Measurements from ENCODE around the gene SEMA3G. TPM values are rescaled to one million over a fixed set of nuclear protein-coding genes. Genes with fewer than 3 reads are reported as not detected.

SEMA3G gene
- total and polyA plus RNA-seq, 8 donors = under 0.01 to 9.6 (median 1.8) TPM

DNA sequence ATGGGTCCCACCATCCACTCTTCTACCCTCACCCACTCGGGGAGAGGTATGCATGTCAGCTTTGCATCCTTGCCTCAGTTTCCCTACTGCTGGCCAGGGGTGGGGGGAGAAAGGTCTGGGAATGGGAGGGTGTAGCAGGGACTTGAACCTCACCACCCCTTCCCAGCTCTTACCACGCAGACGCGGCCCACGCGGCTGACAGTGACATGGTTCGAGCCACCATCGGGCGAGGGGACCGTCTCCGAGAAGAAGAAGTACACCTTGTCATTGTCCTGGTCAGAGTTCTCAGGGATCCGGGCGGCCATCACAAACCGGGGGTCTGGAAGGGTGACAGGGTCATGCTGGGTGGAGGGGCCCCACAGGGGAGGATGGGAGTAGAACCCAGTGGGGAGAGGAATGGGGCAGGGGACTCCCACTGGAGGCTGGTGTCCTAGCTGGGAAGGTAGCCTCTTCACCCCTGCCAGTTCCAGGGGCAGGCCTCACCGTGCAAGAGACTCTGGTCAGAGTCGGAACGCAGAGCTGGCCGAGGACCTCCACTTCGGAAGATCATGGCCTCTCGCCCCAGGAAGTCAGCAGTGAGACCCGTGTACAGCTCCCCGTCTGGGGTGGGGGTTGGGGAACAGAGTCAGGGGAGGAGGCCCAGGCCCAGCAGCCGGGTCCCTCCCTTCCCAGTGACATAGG, 3.7 kb downstream of the SEMA3G start:
- 93 to 94% (median 93%) methylated on average over 19 to 23 of the region's 23 CpGs for WGBS, 5 donors
- no peaks in the 10 kb centered on the region for H3K9me3 ChIP-seq
- H3K4me3 ChIP-seq = no peak overlapping the region
- H3K27ac ChIP-seq = no peak overlapping the region
- peaks cover 0 to 32% (median 18%) of the 10 kb centered on the region in 4 donors for H3K4me1 ChIP-seq
- DNase-seq = peak in 1 of 2 donors; percentile 1
- intact Hi-C loops (cut with DNase I; ENCODE audit: low total_unique reads) = no loop called here
- H3K27me3 ChIP-seq = no peaks in the 10 kb centered on the region
- H3K36me3 ChIP-seq = no peaks in the 10 kb centered on the region
- TF ChIP-seq EP300 (IDR thresholded peaks at IDR 0.05) = no peak
- TF ChIP-seq POLR2A (IDR thresholded peaks at IDR 0.05) = no peak
- TF ChIP-seq POLR2AphosphoS5 (IDR thresholded peaks at IDR 0.05) = no peak
- TF ChIP-seq, protein P1, sequence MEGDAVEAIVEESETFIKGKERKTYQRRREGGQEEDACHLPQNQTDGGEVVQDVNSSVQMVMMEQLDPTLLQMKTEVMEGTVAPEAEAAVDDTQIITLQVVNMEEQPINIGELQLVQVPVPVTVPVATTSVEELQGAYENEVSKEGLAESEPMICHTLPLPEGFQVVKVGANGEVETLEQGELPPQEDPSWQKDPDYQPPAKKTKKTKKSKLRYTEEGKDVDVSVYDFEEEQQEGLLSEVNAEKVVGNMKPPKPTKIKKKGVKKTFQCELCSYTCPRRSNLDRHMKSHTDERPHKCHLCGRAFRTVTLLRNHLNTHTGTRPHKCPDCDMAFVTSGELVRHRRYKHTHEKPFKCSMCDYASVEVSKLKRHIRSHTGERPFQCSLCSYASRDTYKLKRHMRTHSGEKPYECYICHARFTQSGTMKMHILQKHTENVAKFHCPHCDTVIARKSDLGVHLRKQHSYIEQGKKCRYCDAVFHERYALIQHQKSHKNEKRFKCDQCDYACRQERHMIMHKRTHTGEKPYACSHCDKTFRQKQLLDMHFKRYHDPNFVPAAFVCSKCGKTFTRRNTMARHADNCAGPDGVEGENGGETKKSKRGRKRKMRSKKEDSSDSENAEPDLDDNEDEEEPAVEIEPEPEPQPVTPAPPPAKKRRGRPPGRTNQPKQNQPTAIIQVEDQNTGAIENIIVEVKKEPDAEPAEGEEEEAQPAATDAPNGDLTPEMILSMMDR (IDR thresholded peaks at IDR 0.05) = no peak

DNA sequence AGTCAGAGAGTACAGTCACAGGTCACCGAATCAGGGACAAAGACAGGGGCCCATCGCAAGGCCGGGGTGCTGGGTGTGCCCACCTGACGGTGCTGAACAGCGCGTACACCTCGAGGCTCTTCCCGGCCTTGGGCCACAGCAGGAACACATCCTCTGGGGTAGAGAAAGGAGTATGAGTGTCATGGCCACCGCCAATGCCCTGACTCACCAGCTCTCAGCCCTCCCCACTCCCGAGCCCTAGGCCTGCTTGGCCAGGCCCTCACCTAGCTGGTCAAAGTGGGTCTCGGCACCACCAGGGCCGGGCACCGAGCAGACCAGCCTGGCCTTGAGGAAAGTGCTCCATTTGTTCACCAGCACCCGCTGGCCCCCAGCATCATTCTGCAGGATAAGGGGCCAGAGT, 4.2 kb downstream of the SEMA3G start:
- intact Hi-C loops (cut with DNase I; ENCODE audit: low total_unique reads) = no loop called here
- Histone ChIP-seq H3K27ac (no peak overlapping the region), H3K4me3 (no peak overlapping the region), H3K4me1 (peaks cover 0 to 31% (median 18%) of the 10 kb centered on the region in 4 donors), H3K9me3 (no peaks in the 10 kb centered on the region), H3K27me3 (no peaks in the 10 kb centered on the region), H3K36me3 (no peaks in the 10 kb centered on the region)
- 92 to 96% (median 95%) methylated on average over 12 to 14 of the region's 14 CpGs for WGBS, 5 donors
- TF ChIP-seq EP300 (IDR thresholded peaks at IDR 0.05) (no peak), POLR2A (IDR thresholded peaks at IDR 0.05) (no peak)
- TF ChIP-seq, protein P1 (IDR thresholded peaks at IDR 0.05) = no peak
- DNase-seq = no peak

DNA sequence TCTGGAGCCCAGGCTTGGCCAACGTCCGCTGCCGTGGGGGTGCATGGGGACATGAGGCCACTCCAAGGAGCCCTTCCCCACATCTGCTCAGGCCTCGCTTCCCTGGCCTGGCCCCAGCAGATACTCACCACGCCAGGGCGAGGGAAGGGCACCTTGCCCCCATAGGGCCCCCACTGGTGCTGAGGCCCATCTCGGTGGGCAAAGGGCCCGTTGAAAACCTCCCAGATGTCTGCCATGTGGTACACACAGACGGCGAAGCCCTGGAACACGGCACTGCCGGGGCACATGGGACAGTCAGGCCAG, 4.7 kb downstream of the SEMA3G start:
- intact Hi-C loops (cut with DNase I; ENCODE audit: low total_unique reads) = no loop called here
- WGBS, 5 donors = 92 to 97% (median 93%) methylated on average over 12 of the region's 12 CpGs
- Histone ChIP-seq H3K4me1 (peaks cover 0 to 27% (median 15%) of the 10 kb centered on the region in 4 donors), H3K36me3 (no peaks in the 10 kb centered on the region), H3K27ac (no peak overlapping the region), H3K4me3 (no peak overlapping the region), H3K27me3 (no peaks in the 10 kb centered on the region), H3K9me3 (no peaks in the 10 kb centered on the region)
- DNase-seq = peak in 1 of 2 donors; percentile 1
- TF ChIP-seq, protein P1 (IDR thresholded peaks at IDR 0.05) = no peak
- TF ChIP-seq POLR2A (IDR thresholded peaks at IDR 0.05) (no peak), EP300 (IDR thresholded peaks at IDR 0.05) (no peak), POLR2AphosphoS5 (IDR thresholded peaks at IDR 0.05) (no peak)

DNA sequence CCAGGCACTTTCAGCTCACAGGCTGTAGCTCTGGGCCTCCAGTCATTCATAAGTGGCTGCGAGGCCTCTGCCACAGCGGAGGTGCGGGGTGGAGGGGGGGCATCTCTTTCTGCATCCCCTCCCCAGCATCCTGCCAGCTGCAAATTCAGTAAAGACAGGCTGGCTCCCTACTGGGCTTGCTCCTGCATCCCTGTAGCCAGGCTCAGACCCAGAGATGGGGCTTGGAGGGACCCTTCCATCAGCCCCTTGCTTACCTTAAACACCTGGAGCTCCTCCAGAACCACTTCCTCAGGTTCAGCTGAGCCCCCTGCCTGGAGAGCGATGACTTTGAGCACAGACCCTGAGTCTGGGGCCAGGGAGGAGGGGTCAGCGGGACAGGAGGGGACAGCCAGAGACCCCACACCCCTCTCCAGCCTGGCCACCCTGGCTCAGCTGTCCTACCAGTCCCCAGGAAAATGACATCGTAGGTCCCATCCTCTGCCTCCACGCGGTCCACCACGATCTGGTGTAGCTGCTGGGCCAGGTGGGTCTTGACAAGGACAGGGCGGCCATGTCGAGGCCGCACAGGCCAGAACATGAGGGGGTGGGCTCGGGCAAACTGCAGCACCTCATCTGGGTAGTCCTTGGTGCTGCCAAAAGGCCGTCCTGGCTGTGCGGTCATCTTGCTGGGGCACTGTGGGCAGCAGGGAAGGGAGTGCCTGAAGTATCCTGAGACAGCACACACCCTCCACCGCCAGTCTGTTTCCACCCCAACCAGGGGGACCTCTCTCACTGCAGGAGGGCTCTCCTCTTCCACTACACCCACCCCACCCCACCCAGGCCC, 5.3 kb downstream of the SEMA3G start:
- TF ChIP-seq, protein P1 (IDR thresholded peaks at IDR 0.05) = no peak
- TF ChIP-seq POLR2AphosphoS5 (IDR thresholded peaks at IDR 0.05) (no peak), POLR2A (IDR thresholded peaks at IDR 0.05) (no peak), EP300 (IDR thresholded peaks at IDR 0.05) (no peak)
- DNase-seq = peak in 1 of 2 donors; percentile 1
- peaks cover 0 to 21% (median 10%) of the 10 kb centered on the region in 4 donors for H3K4me1 ChIP-seq
- intact Hi-C loops (cut with DNase I; ENCODE audit: low total_unique reads) = no loop called here
- no peaks in the 10 kb centered on the region for H3K27me3 ChIP-seq
- H3K36me3 ChIP-seq = no peaks in the 10 kb centered on the region
- no peak overlapping the region for H3K27ac ChIP-seq
- H3K9me3 ChIP-seq = no peaks in the 10 kb centered on the region
- no peak overlapping the region for H3K4me3 ChIP-seq
- WGBS, 5 donors = 81 to 93% (median 92%) methylated on average over 9 to 16 of the region's 16 CpGs

Measured in stomach (tissue), 9 donors.